SK-N-SH (cell line): Measurements from ENCODE around the gene CHST1.

Experiments used
- CHD2 ChIP-seq: fragments of 150-350 bp; IDR thresholded peaks from 2 replicates; pipeline ENCODE4 v1.6.1; 2018; ENCODE audit warnings: low read length; ENCODE audit not compliant: partially characterized antibody
- CTCF ChIP-seq: fragments of 200-600 bp; sonication (generic); IDR thresholded peaks from 2 replicates; pipeline ENCODE4 v1.6.1; 2017; ENCODE audit warnings: antibody characterized with exemption, mild to moderate bottlenecking, moderate library complexity
- EP300 ChIP-seq, 2 experiments: IDR thresholded peaks; 2 replicates each; pipeline versions ENCODE4 v1.4.0 to v1.6.1; 2012; ENCODE audit warnings: borderline replicate concordance in 1 of 2, low read depth in 1 of 2, low read length in 1 of 2
- EZH2phosphoT487 ChIP-seq: fragments of 200-600 bp; sonication (generic); IDR thresholded peaks from 2 replicates; pipeline ENCODE4 v1.6.1; 2017; ENCODE audit warnings: low read depth, mixed run types, mild to moderate bottlenecking, antibody characterized with exemption, moderate library complexity, borderline replicate concordance
- JUND ChIP-seq: IDR thresholded peaks from 2 replicates; pipeline ENCODE4 v1.4.0; 2012
- MXI1 ChIP-seq: IDR thresholded peaks from 2 replicates; pipeline ENCODE4 v1.6.1; 2012; ENCODE audit warnings: mild to moderate bottlenecking, low read depth, low read length, improper control_type of control experiment
- POLR2AphosphoS5 ChIP-seq: IDR thresholded peaks from 2 replicates; pipeline ENCODE4 v1.6.1; 2012; ENCODE audit warnings: low read depth, low read length
- RAD21 ChIP-seq: IDR thresholded peaks from 2 replicates; pipeline ENCODE4 v1.6.1; 2012; ENCODE audit warnings: mild to moderate bottlenecking, low read length
- REST ChIP-seq: IDR thresholded peaks from 2 replicates; pipeline ENCODE4 v1.6.1; 2012; ENCODE audit warnings: mild to moderate bottlenecking, low read depth, low read length, moderate library complexity
- RXRA ChIP-seq: IDR thresholded peaks from 2 replicates; pipeline ENCODE4 v1.4.0; 2012; ENCODE audit warnings: low read depth, mild to moderate bottlenecking, borderline replicate concordance
- SIN3A ChIP-seq: IDR thresholded peaks from 2 replicates; pipeline ENCODE4 v1.6.1; 2012; ENCODE audit warnings: low read depth, mild to moderate bottlenecking, low read length, moderate library complexity, borderline replicate concordance
- TAF1 ChIP-seq: IDR thresholded peaks from 2 replicates; pipeline ENCODE4 v1.6.1; 2012; ENCODE audit warnings: low read depth, mild to moderate bottlenecking, low read length, moderate library complexity, borderline replicate concordance
- TCF12 ChIP-seq: IDR thresholded peaks from 2 replicates; pipeline ENCODE4 v1.4.0; 2012
- ZBTB33 ChIP-seq: IDR thresholded peaks from 2 replicates; pipeline ENCODE4 v1.4.0; 2012; ENCODE audit warnings: low read depth, borderline replicate concordance

GRCh38 chr11:45641961-45642360 lies 23.5 kb downstream of the CHST1 start:
- no peak for TF ChIP-seq SIN3A
- no peak for TF ChIP-seq EZH2phosphoT487
- no peak for TF ChIP-seq REST
- TF ChIP-seq POLR2AphosphoS5: no peak
- no peak for TF ChIP-seq CTCF
- TF ChIP-seq TAF1: no peak
- no peak for TF ChIP-seq TCF12
- no peak for TF ChIP-seq RXRA
- no peak for TF ChIP-seq RAD21
- TF ChIP-seq JUND: no peak
- no peak for TF ChIP-seq MXI1
- no peak for TF ChIP-seq ZBTB33
- no peak for TF ChIP-seq CHD2
- TF ChIP-seq EP300 (IDR thresholded peaks at IDR 0.05; ENCODE audit: borderline replicate concordance in 1 of 2, low read depth in 1 of 2, low read length in 1 of 2): no peak
